ENCODE results near the gene IER2. TPM values are rescaled to one million over a fixed set of nuclear protein-coding genes. Genes with fewer than 3 reads are reported as not detected.
"Not testable (repeated sequence)": the region's sequence is repeated elsewhere in the genome, so short reads cannot be mapped to it uniquely, and the experiment has no call there.

The IER2 gene
- total RNA-seq, 2 donors from 2014 or later = 83.4 to 116 TPM

- H3K36me3 ChIP-seq = no peaks in the 10 kb centered on the region
These were observed 11.4 kb upstream of the IER2 start for GRCh38 chr19:13138916-13139198.

DNA sequence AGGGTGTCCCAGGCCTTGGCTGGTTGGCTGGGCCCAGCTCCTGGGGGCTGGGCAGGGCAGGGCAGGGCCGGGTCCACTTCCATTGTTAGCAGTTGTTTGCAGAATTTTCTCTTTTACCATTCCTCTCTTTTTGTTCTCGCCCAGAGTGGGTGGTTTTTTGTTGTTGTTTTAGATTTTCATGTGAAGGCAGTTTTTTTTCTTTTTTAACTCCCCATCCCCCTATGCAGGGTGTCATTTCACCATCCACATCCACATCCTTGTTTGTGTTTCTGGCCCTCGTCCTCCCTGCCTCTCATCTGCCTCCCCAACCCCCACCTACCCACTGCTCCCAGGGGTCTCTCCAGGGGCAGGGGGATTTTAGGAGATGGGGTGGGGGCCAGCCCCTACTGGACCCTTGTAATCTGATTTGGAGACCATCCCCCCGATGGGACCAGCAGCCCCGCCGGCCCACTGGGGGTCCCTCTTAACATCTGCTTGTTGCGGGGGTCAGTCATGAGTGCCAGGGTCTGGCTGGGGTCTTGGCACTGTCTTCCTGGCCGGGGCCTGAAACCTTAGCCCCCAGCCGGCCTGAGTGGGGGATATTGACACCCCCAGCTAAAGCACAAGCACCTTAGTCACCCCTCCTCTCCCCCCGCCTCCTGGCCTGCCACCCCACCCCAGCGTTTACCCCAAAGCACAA lies 10.4 kb upstream of the IER2 start:
- no peaks in the 10 kb centered on the region for H3K4me1 ChIP-seq
- H3K27ac ChIP-seq = no peak overlapping the region
- peaks cover 4% of the 10 kb centered on the region for H3K36me3 ChIP-seq
- TF ChIP-seq CTCF (IDR thresholded peaks at IDR 0.05) = no peak
- H3K4me3 ChIP-seq = no peak overlapping the region
- H3K9ac ChIP-seq (ENCODE audit: low read depth in 2 of 2, low read length in 2 of 2) = no peak overlapping the region
- no peak for DNase-seq
- intact Hi-C loops (cut with DNase I) = no loop called here
- no peaks in the 10 kb centered on the region for H3K27me3 ChIP-seq
- H3K9me3 ChIP-seq = no peaks in the 10 kb centered on the region

More at GRCh38 chr19:13138916-13139198, 11.4 kb upstream of the IER2 start:
- Histone ChIP-seq H3K9ac (ENCODE audit: low read depth in 2 of 2, low read length in 2 of 2) (no peak overlapping the region), H3K4me1 (no peaks in the 10 kb centered on the region), H3K9me3 (no peaks in the 10 kb centered on the region), H3K27me3 (no peaks in the 10 kb centered on the region), H3K4me3 (no peak overlapping the region), H3K27ac (no peak overlapping the region)
- no peak for TF ChIP-seq CTCF (IDR thresholded peaks at IDR 0.05)
- intact Hi-C loops (cut with DNase I) = no loop called here
- no peak for DNase-seq

DNA sequence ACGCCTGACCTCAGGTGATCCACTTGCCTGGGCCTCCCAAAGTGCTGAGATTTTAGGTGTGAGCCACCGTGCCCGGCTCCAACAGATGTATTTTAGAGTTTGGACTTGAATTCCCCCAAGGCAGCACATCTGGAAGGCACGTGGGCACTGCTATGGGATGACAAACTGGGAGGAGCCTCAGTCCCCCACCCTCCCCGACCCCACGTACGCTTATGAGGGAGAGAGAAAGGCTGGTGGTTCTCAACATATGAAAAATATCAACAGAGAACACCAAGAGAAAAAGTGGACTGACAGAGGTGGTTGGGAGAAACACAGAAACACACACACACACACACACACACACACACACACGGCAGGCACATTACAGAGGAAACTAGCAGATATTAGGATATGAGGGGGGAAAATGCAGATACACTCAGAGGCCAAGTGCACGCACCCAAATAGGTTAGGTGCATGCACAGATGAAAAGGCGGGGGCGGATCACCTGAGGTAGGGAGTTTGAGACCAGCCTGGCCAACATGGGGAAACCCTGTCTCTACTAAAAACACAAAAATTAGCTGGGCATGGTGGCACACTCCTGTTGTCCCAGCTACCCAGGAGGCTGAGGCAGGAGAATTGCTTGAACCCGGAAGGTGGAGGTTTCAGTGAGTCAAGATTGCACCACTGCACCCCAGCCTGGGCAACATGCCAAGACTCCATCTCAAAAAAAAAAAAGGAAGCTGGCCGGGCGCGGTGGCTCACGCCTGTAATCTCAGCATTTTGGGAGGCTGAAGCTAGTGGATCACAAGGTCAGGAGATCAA lies 3.2 kb upstream of the IER2 start:
- Histone ChIP-seq H3K27ac (no peak overlapping the region), H3K4me3 (no peak overlapping the region), H3K9ac (ENCODE audit: low read depth in 2 of 2, low read length in 2 of 2) (no peak overlapping the region), H3K27me3 (no peaks in the 10 kb centered on the region), H3K4me1 (peaks cover 5% of the 10 kb centered on the region), H3K9me3 (no peaks in the 10 kb centered on the region), H3K36me3 (peaks cover 9% of the 10 kb centered on the region)
- intact Hi-C loops (cut with DNase I) = no loop called here
- TF ChIP-seq CTCF (IDR thresholded peaks at IDR 0.05) = no peak
- peak; percentile 53 for DNase-seq

GRCh38 chr19:13149173-13149627 lies 1.0 kb upstream of the IER2 start:
- Histone ChIP-seq H3K27ac (peak overlapping the region; percentile 98), H3K4me3 (peak overlapping the region; percentile 71), H3K9ac (ENCODE audit: low read depth in 2 of 2, low read length in 2 of 2) (peak overlapping the region; percentile 68 to 100)
- DNase-seq = peak; percentile 51
- H3K27me3 ChIP-seq; H3K9me3 ChIP-seq; intact Hi-C loops (cut with DNase I); H3K36me3 ChIP-seq; H3K4me1 ChIP-seq: not testable (repeated sequence)

GRCh38 chr19:13149628-13150186 lies 504 bp upstream of the IER2 start:
- no peaks in the 10 kb centered on the region for H3K9me3 ChIP-seq
- no peak for DNase-seq
- no peaks in the 10 kb centered on the region for H3K27me3 ChIP-seq
- peaks cover 5% of the 10 kb centered on the region for H3K4me1 ChIP-seq
- TF ChIP-seq CTCF (IDR thresholded peaks at IDR 0.05) = no peak
- intact Hi-C loops (cut with DNase I) = no loop called here
- H3K36me3 ChIP-seq = peaks cover 5% of the 10 kb centered on the region
- peak overlapping the region; percentile 98 for H3K27ac ChIP-seq
- H3K9ac ChIP-seq (ENCODE audit: low read depth in 2 of 2, low read length in 2 of 2) = peak overlapping the region; percentile 68 to 100
- H3K4me3 ChIP-seq = peak overlapping the region; percentile 71
